Activated CD8-positive, alpha-beta memory T cell treated with anti-CD3 and anti-CD28 coated beads, Interleukin-2, amount 50 U/mL, for 4 hours (primary cell): ENCODE measurements around the gene DGKG.

Experiments used
- DNase-seq: peaks from one replicate; pipeline ENCODE4 v3.0.0-alpha.2; 2020

The DGKG gene

GRCh38 chr3:186361762-186362536 lies at the start of gene DGKG:
TSS of gene DGKG (minus strand) at chr3:186362234. CDS start at chr3:186320459, 41,775 bp downstream.
- no peak for DNase-seq

DNA sequence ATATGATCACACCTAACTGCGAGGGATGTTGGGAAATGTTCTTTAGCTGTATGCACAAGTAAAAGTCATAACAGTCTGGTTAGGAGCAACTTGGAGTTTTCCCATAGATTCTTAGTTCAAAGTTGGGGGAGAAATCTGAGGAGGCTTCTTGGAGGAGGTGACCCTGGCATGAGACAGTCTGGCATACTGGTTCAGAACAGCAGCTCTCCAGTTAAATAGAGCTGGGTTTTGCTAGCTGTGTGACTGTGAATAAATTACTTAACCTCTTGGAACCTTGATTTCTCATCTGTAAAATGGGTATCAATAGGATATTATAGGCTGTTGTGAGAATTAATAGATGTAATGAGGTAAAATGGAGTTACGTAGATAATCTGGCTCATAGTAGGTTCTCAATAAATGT lies 49.1 kb upstream of the DGKG start:
- no peak for DNase-seq

DNA sequence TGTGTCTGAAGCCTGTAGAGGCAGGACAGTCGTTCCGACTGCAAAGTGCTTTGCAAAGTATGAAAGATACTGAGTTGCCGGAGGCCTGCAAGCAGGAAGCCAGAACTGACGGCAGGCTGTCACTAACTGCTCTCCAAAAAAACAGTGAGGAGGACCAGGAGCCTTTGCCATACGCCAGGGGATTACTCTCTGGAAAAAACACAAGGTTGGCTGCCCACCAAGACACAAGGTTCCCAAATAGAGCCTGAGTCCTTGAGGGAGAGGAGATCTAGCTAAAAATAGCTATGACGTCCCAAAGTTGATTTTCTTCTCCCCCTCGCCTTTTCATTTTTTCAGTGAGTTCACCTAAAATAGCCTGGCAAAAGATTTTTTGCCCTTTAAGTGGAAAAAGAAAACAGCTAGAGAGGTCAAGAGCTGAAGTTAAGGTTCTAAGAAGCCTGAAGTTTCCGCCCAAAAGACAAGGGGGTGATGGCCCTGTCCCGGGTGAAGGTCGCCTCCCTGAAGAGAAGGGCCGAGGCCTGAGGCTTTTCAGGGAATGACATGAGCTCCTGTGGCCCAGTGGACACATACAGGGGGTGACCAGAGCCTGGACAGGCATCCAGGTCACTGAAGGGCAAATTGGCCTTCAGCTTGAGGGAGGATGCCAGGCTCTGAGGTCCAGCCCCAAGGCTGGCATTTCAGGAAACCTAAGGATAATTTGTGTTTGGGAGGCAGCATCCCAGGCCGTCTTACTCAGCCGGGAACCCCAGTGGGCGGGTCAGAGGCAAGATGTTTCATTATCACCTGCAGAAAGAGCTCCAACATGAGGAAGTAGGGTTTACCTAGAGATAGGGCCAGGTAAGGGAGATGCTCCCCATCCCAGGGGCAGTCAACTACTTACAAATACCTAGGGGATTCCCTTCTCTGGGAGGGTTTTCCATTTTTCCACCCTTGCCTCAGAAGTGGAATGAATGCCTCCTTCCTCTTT lies 44.9 kb upstream of the DGKG start:
- DNase-seq, result no peak

DNA sequence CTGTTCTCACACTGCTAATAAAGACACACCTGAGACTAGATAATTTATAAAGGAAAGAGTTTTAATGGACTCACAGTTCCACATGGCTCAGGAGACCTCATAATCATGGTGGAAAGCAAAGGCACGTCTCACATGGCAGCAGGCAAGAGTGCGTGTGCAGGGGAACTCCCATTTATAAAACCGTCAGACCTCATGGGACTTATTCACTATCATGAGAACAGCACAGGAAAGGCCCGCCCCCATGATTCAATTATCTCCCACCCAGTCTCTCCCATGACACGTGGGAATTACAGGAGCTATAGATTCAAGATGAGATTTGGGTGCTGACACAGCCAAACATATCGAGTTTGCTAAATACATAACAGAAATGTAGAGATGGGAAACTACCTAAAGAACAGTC lies 39.5 kb upstream of the DGKG start:
- DNase-seq, result no peak

DNA sequence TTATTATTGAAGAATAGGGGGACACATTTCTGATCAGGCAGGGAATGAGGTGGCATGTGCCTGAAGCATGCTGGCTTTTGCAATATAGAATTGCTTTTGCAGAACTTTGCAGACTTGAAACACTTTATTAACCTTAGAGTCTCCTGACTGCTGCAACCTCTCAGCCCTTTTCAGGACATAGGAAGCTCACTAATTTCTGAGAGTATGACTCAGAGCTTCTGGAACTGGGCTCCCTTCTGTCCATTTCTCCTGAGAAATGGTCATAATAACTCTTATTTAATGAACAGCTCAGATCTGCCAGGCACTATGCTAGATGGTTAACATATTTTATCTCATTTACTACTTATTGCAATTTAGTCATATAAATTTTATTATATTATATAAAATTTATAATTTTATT lies 38.6 kb upstream of the DGKG start:
- DNase-seq, result no peak

DNA sequence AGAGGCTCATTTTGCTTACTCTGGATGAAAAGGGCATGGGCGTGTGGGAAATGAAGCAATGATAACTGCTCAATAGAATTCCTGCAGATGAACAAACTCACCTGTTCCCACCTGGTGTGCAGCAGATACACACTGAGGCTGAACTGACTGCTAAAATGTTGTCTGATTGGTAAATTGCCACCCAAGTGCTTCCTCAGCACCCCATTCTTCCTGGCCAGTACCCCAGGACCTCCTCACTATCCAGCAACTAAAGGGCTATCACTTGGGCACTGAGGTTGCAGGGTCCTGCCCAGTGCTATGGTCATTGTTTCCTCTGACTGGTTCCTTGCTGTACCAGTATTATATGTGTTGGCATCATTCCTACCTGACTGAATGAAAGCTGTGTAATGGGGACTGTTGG lies 38.0 kb upstream of the DGKG start:
- DNase-seq, result no peak

GRCh38 chr3:186394566-186395217 lies 32.7 kb upstream of the DGKG start:
- DNase-seq, result no peak

- DNase-seq, result no peak
Observed at GRCh38 chr3:186386883-186387560, 25.0 kb upstream of the DGKG start.

GRCh38 chr3:186385856-186386602 lies 24.0 kb upstream of the DGKG start:
- DNase-seq, result no peak

DNA sequence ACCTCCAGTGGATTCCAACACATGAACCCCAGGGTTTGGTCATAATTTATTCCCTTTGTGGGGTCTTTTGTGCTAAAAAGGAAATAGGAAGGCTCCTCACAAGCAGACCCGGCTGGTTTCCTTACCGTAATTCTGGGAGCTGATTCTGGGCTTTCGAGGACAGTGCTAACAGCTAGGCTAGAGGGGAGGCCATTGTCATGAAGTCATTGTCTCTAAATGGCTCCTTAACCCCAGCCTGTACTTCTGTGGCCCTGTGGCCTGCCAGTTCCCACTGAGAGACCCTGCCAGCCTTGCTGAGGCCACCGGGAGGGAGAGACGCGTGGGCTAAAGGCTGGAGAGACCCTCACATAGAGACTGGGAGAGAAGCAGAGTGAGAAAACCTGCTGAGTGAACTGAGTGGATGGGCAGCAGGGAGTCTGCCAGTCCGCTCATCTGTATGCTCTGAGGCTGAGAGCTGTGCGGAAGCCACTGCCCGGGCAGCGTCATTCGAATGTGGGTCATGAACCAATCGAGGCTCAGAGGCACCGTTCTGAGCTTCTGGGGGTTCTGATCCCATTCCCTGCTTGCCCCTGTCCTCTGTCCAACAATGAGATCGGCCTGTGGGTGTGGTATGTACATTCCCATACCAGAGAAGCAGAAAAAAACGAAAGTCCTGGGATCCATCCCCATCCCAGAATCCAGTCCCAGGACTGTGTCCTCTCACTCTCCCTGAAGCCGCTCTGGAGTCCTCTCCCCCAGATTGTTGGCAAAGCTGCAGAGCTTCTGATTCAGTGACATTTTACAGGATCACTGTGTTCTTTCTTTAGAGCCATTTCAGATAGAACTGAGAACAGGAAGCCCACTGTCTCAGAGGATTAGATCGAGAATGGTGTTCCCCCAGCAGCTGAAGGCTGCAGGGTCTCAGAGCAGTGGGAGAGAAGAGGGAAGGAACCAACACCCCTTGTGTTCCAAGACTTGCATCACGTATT lies 21.3 kb upstream of the DGKG start:
- no peak for DNase-seq

DNA sequence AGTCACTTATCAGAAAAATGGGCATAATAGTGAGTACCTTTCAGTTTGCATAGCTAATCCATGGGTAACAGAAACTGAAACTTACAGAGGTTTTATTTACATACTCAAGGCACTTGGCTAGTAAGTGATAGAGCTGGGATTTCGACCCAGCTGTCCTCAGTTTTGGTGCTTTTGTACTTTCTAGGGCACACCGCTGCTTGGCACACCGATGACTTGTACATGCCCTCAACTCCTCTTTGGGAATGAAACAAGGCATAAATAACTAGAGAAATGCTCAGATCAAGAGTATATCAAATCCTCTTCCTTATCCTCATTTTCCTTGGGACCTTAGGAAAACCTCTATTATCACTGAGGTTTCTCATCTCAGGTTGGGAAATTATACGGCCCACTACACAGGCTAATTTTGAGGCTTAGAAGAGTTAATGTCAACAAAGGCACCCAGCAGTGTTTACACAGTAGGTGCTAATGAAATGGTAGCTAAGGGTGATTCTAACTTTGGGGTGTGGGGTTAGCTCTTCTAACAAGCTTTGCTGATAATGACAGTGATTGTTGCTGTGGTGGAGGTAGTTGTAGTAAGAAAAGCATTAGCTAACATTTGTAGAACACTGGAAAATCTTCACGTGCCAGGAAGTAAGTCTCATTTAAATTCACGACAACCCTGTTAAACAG lies 20.3 kb upstream of the DGKG start:
- DNase-seq, result no peak

- no peak for DNase-seq
Observed at GRCh38 chr3:186381424-186382216, 19.6 kb upstream of the DGKG start.

GRCh38 chr3:186380622-186381380 lies 18.8 kb upstream of the DGKG start:
- no peak for DNase-seq

GRCh38 chr3:186375443-186375842 lies 13.4 kb upstream of the DGKG start:
- DNase-seq, result no peak

- no peak for DNase-seq
Observed at GRCh38 chr3:186374376-186374775, 12.3 kb upstream of the DGKG start.

GRCh38 chr3:186369217-186369616 lies 7.2 kb upstream of the DGKG start:
- DNase-seq, result no peak

GRCh38 chr3:186368717-186369116 lies 6.7 kb upstream of the DGKG start:
- DNase-seq, result no peak

- DNase-seq, result no peak
Observed at GRCh38 chr3:186368176-186368575, 6.1 kb upstream of the DGKG start.

DNA sequence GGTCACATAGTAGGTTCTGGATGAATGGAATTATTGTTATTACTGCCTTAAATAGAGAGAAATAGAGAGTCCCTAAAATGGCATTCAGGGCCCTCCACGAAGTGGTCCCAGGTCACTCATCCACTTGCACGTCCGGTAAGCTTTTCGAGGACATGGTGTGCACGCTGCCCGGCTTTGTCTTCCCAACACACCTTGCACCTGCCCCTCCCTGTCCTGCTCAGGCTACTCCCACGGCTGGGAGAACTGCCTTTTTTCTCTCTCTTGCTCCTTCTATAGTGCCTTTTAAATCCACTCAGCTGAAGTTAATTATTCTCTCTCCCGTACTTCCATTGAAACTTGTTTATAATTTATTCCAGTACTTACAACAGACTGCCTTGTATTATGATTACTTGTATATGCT lies 5.6 kb upstream of the DGKG start:
- DNase-seq, result no peak
